ENCODE data around the gene HSF4.

The HSF4 gene

GRCh38 chr16:67192781-67193361 is 28.3 kb downstream of the HSF4 start:
- ChIA-PET CTCF (interaction anchor here (0.7 to 9.3 kb wide), 3 partner anchors 10 to 238 kb away, joined by 3 to 83 read pairs (median 3); no protein-coding TSS in a partner anchor), POLR2A (no interaction called here)
- no peak for DNase-seq (ENCODE audit: low read depth, low spot score)
- peak overlapping the region; percentile 97 for H3K4me3 ChIP-seq (ENCODE audit: low read depth, low read length)
- TF ChIP-seq, protein P1, sequence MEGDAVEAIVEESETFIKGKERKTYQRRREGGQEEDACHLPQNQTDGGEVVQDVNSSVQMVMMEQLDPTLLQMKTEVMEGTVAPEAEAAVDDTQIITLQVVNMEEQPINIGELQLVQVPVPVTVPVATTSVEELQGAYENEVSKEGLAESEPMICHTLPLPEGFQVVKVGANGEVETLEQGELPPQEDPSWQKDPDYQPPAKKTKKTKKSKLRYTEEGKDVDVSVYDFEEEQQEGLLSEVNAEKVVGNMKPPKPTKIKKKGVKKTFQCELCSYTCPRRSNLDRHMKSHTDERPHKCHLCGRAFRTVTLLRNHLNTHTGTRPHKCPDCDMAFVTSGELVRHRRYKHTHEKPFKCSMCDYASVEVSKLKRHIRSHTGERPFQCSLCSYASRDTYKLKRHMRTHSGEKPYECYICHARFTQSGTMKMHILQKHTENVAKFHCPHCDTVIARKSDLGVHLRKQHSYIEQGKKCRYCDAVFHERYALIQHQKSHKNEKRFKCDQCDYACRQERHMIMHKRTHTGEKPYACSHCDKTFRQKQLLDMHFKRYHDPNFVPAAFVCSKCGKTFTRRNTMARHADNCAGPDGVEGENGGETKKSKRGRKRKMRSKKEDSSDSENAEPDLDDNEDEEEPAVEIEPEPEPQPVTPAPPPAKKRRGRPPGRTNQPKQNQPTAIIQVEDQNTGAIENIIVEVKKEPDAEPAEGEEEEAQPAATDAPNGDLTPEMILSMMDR (IDR thresholded peaks at IDR 0.05; ENCODE audit: insufficient read depth, low read length, missing control alignments) = no peak

DNA sequence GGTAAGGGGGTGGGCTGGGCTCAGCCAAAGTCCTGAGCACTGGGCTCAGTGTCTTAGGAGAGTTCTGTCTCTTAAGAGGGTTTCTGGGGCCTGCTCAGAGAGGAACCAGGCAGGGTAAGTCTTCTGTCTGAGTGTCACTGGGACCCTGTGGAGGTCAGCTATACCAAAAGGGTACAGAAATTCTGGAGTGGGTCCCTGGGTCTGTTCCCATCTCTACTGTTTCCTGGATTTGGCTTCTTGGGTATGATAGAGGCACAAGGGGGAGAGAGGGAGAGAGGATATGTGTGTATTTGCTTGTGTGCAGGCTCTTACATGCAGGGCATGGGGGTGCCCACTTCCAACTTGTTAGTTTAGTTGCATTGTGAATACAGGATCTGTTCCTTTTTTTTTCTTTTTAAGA is 29.0 kb downstream of the HSF4 start:
- TF ChIP-seq, protein P1 (IDR thresholded peaks at IDR 0.05; ENCODE audit: insufficient read depth, low read length, missing control alignments) = no peak
- DNase-seq (ENCODE audit: low read depth, low spot score) = no peak
- peak overlapping the region; percentile 97 for H3K4me3 ChIP-seq (ENCODE audit: low read depth, low read length)
- CTCF ChIA-PET = interaction anchor here (0.7 to 9.3 kb wide), 4 partner anchors 9 to 39 kb away, joined by 3 to 83 read pairs (median 8); no protein-coding TSS in a partner anchor
- POLR2A ChIA-PET = interaction anchor here (1.1 kb wide), 1 partner anchor 14 kb away, joined by 3 read pairs; no protein-coding TSS in a partner anchor

DNA sequence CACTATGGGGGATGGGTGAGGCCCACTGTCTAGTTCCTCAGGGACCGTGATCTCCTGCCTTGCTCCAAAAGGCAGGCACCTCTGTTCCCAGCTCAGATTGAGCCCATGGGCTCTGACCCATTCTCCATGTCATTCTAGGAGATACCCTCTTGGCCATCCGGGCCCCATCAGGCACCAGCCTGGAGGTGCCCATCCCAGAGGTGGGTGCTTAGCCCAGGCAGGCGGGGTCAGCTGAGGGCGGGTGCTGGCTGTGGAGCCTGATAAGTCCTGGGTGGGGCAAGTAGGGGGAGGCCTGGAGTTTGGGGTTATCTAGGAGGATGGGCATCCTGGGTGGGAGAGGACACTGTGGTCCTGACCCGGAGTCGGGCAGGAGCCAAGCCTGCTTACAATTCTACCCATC is 29.7 kb downstream of the HSF4 start:
- DNase-seq (ENCODE audit: low read depth, low spot score) = no peak
- ChIA-PET POLR2A (interaction anchor here (1.1 kb wide), 1 partner anchor 13 kb away, joined by 3 read pairs; no protein-coding TSS in a partner anchor), CTCF (interaction anchor here (1.7 to 9.3 kb wide), 3 partner anchors 9 to 39 kb away, joined by 5 to 83 read pairs (median 10); no protein-coding TSS in a partner anchor)
- H3K4me3 ChIP-seq (ENCODE audit: low read depth, low read length) = no peak overlapping the region
- TF ChIP-seq, protein P1 (IDR thresholded peaks at IDR 0.05; ENCODE audit: insufficient read depth, low read length, missing control alignments) = no peak

- ChIA-PET CTCF (interaction anchor here (0.9 to 9.3 kb wide), 3 partner anchors 11 to 31 kb away, joined by 3 to 83 read pairs (median 10); partner anchors contain the start of gene TMEM208), POLR2A (no interaction called here)
- TF ChIP-seq, protein P1 (IDR thresholded peaks at IDR 0.05; ENCODE audit: insufficient read depth, low read length, missing control alignments) = no peak
- no peak overlapping the region for H3K4me3 ChIP-seq (ENCODE audit: low read depth, low read length)
- no peak for DNase-seq (ENCODE audit: low read depth, low spot score)
Observed at GRCh38 chr16:67195676-67196075, 31.1 kb downstream of the HSF4 start.

DNA sequence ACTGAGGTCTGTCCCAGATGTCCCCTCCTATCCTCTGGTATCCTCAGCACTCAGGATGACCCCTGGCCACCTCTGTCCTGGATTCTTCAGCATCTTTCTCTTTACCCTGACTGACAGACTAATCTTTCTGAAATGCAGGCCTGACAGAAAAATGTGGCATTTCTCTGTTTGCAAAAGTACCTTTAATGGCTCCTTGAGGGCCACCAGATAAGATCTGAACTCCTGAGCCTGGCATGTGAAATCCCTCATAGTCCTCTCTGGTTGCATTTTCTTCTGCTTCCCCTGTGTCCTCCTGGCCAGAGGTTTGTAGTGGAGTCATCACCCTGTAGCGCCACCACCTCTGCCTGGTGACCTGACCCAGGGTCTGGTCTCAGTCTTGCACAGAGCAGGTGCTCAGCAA is 32.3 kb downstream of the HSF4 start:
- TF ChIP-seq, protein P1 (IDR thresholded peaks at IDR 0.05; ENCODE audit: insufficient read depth, low read length, missing control alignments) = no peak
- no peak overlapping the region for H3K4me3 ChIP-seq (ENCODE audit: low read depth, low read length)
- CTCF ChIA-PET = interaction anchor here (0.8 to 9.3 kb wide), 6 partner anchors 12 to 269 kb away, joined by 3 to 83 read pairs (median 6); partner anchors contain the start of gene TMEM208
- POLR2A ChIA-PET = interaction anchor here (0.9 to 1.8 kb wide), 2 partner anchors 11 to 21 kb away, joined by 3 to 7 read pairs; no protein-coding TSS in a partner anchor
- DNase-seq (ENCODE audit: low read depth, low spot score) = no peak

DNA sequence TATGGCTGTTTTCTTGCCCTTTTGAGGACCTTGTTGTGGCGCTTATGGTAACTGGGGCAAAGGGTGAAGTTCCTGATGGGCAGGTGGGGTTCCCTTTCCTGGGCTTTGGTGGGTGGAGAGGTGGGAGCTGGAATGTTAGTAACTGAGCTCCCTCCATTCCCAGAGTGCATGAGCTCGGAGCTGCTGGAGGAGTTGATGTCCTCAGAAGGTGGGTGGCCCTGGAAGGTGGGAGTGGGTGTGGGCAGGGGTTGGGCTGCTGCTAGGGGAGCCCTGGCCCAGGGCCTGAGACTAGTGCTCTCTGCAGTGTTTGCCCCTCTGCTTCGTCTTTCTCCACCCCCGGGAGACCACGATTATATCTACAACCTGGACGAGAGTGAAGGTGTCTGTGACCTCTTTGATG is 33.2 kb downstream of the HSF4 start:
- ChIA-PET CTCF (interaction anchor here (0.7 to 9.3 kb wide), 22 partner anchors 8 to 303 kb away, joined by 3 to 83 read pairs (median 4); partner anchors contain the start of genes EXOC3L1, SLC9A5 and TMEM208), POLR2A (interaction anchor here (0.7 to 1.8 kb wide), 6 partner anchors 10 to 47 kb away, joined by 3 to 7 read pairs (median 3); partner anchors contain the start of gene NOL3)
- no peak overlapping the region for H3K4me3 ChIP-seq (ENCODE audit: low read depth, low read length)
- DNase-seq (ENCODE audit: low read depth, low spot score) = no peak
- TF ChIP-seq, protein P1 (IDR thresholded peaks at IDR 0.05; ENCODE audit: insufficient read depth, low read length, missing control alignments) = no peak

Data from AG04449 (cell line).